Fibroblast of skin of left quadriceps (primary cell): ENCODE measurements around the gene C2orf78.
"Not testable (repeated sequence)": the region's sequence is repeated elsewhere in the genome, so short reads cannot be mapped to it uniquely, and the experiment has no call there.

ENCODE experiments used
- DNase-seq, 2 experiments: peaks; one replicate each; pipeline ENCODE4 v3.0.0-alpha.2; 2013; ENCODE audit warnings: low read depth in 2 of 2

The C2orf78 gene, protein sequence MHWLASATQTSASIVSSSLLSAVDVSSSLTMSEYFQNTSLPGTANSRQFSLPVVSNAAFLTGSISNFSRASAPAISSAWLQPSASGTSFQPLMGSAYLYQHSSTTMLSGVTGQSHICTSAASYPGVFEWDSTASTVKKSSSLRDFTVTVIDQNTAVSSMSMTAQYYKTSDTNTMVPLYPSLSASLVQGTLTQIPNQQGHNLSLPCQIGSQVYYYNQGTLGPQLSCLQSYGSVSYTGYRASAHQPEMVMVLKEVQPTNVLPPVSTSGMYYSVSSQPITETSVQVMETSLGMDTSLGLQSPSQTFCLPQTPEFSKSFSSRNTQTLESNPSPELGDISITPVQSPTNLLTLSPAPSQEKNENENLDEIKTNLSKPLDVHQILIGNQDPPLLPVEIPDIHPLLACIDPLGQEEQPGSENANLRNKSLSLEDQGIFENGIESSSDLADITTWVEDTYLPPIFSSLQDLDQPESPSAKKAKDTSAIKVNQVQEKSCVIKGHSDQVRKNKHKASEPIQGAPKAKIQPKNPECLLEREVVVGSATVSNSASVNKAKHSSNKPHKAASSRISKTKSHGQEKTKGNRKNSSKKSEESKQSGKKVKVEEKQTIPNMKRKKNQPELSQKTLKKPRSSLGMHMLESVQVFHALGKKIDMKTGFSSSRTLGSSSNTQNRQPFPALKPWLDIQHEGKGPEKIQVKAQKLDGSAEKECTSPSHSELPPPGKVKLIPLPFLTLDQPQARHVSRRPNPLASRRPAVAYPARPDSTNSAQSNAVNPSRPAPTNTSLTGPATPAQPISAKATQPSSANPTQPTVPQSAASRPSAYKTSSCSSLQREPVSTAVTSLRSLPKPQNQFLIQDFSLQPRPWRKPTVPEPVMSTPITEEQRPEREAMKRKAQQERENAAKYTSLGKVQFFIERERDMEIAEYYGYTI

DNA sequence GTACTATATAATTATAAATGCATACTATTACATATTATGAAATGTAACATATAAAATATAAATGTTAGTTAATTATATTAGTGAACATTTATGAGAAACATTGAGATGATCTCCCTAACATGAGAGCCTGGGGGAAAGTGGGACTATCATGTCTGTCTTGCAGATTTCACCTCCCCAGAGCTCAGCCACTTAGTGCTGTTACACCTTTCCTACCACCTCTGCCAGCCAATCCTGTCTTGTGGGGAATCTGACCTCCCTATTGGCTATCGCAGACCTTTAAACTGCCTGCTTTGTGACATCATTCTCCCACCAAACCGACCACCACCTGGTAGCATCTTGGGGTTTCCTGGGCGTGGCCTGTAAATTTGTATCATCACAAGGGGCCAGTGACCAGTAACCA is at the start of gene C2orf78:
TSS of gene C2orf78 (plus strand) at position 301 of the 400 bp plus-strand sequence. CDS start 127 bp downstream, outside the sequence.
- DNase-seq: not testable (repeated sequence)

DNA sequence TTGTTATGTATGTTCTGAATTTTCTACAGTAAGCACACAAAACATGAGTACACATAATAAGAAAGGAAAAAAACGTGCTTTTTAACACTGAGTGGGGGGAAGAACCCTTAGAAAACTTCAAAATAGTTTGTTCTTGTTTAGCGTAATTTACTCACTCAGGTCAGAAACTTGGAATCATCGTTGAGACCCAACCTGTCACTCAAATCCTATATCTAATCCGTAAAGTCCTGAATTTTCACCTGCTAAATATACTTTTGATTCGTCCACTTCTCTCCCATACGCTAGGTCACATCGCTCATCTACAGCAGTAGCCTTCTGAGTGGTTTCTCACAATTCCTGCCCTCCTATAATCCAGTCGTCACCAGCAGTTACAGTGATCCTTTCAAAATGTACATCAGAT is 47.6 kb upstream of the C2orf78 start:
- DNase-seq: no peak

DNA sequence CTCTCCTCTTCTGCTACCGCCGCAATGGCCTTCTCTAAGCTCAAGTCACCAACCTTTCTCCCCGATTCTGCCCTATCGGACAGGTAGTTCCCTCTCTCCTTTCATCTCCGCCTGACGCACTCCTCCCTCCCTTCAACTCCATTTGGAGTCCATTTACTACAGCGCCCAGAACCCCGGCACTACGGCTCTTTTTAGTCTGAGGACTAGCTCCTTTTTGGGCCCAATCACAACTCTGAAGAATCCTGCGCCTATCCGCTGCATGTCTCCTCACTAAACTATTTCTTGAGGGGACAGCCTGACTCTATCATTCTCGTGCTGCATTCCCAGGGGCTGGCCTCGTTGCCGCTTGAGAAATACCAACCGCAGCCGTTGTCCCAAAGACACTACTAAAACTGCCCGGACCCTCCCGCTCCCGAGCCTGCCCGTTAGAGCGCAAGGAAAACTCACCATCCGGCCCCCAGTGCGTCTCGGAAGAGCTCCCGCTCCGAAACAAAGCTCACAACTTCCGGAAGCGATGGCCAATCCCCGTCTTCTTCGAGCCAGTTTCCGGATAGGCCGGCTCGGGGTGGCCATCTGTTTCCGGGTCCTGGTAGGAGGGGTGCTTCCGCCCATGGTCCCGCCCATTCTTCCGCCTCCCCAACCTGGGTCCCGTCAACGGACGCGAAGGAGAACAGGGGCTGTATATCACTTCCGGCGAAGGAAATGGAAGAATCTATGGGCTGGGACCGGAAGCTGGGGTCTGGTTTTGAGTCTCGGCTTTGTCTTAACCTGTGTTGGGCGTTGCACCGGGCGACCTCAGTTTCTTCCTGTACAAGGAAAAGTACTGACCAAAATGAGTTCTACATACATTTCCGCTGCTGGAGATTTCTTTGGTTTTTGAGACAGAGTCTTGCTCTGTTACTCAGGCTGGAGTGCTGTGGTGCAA is 46.9 kb upstream of the C2orf78 start, which contains the start of gene TPRKB:
TSS of gene TPRKB (minus strand) at position 491 of the 925 bp plus-strand sequence. CDS start 2,776 bp downstream, outside the sequence.
- DNase-seq: peak; percentile 95

DNA sequence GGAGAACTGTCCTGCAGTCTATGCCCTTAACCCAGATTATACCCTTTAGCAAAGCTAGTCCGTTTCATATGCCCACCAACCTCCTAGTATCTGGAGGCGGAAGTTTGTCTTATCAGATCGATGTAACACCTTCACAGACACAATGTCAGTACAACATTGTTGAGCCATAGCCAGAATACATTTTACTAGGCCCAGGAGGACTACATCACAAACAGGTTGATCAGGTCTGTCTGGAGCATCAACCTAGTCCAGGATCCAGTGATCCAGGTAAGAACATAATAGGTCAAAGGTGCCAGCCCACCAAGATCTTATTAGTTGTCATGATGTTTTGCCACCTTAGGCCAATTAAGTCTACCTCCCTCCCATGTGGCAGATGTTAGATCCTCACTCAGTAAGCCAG is 44.9 kb upstream of the C2orf78 start:
- no peak for DNase-seq

DNA sequence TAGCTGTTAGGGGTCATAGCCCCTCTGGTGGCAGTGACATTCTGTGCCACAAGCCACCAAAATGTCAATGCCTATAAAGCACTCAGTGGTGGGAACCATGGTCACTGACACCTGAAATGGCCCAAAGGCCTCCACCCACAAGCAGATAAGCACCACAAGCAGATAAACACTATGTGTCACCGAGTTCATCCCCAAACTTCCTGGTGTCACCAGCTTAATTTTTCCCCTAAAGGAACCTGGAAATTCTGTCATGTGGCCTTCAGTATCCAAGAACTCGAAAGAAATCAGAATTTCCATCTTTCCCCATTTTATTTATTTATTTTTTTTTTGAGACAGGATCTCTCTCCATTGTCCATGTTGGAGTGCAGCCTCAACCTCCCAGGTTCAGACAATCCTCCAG is 43.2 kb upstream of the C2orf78 start:
- no peak for DNase-seq

DNA sequence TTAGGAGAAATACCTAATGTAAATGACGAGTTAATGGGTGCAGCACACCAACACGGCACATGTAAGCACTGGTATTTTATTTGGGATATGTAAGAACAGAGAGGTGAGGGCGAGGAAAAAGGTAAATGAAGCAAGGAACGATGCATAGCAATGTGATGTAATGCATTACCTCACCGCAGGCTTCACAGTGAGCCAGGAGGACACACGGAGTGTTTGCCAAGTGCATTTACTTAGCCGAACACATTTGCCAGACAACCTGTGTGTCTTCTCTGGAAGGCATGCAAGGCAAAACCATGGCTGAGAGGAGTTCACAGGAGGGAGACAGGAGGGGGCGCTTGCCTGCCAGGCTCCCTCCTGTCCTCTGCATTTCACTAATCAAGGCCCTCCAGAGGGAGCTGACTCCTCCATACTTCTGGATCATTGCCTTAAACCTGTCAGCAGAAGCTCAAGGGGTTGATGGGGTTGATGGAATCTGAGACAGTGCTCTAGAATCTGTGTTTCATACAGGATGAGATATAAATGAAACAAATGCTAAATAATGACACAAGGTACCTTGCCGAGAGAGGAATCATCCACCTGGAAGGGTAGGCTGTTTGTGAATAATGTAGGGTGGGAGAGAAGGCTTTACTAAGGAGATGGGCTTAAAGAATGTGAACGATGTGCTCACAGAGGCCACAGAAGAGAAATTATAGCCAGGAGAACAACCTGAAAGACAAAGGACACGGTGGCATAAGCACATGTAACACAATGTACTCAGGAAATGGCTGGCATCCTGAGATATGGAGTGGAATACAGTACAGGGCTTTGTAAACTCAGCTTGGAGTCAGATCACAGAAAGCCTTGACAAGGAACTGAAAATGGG is 37.7 kb upstream of the C2orf78 start:
- DNase-seq: no peak

DNA sequence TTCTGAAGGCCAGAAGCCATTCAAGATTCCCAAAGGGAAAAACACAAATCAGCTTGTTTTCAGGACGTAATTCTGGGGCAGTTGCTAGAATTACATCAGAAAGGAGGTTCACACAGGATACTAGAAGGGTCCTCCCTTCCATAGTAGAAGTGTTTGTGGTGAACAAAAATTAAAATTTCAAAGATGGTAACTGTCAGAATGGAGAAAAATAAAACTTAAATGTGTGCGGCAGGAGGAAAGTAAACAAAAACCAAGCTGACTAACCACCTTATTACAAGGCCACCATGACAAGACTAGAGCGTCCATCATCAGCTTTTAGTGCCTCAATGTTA is 37.1 kb upstream of the C2orf78 start:
- DNase-seq: no peak

DNA sequence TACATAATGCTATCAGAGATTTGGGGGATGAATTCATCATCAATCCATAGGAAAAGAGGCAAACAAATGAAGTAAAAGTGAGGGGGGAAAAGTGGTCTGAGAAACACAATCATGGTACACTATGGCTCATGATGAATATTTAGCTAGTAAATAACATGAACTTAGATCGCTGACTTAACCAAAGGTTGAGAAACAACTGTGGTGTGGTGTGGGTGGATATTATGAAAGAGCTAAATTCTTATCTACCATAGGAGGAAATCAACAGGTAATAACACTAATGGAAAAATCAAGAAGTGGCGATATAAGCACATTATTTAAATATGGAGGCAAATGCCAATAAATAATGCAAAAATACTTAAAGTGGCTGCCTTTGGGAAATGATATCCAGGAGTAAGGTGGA is 34.7 kb upstream of the C2orf78 start:
- no peak for DNase-seq

DNA sequence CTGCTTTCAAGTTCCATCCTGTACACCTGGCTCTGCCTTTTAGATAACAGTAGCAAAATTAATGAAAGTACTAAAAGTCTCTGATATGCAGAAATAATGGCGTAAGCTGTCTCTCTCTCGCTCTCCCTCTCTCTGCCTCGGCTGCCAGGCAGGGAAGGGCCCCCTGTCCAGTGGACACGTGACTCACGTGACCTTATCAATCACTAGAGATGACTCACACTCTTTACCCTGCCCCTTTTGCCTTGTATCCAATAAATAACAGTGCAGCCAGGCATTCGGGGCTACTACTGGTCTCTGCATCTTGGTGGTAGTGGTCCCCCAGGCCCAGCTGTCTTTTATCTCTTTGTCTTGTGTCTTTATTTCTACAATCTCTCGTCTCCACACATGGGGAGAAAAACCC is 29.7 kb upstream of the C2orf78 start:
- DNase-seq: not testable (repeated sequence)

DNA sequence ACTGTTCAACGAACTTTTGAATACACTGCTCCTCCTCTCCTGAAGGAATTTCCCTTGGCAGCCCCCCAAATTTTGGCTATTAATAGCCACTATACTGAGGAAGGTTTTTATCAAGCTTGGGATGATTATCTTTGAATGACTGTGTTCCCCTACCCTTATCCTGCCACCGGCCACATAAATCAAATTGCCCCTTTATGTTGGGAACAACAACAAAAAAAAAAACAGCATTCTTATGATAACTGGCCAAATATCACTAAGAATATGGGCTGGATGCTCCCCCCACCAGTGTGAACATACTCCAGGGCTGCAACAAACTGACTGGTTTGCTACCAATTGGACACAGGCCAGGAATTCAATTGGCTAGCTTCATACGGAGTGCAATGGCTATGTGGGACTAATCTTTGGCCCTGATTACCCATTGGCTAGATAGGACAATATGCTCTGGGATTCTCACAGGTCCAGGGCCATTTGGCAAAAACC is 24.7 kb upstream of the C2orf78 start:
- DNase-seq: no peak

DNA sequence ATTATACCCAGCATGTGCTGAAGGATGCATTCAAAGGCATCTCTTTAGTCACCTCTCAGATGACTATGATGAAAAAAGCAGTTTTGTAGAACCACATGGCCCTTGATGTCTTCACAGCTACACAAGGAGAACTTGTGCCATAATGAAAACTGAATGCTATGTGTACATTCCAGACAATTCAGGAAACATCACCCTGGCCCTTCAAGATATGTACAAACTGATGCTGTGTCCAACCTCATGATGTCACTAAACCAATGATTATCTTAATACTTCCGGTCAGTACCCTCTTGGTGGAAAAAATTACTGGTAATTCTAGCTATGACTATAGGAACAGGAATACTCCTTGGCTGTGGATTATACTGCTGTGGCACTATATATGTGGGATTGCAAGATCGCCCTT is 24.1 kb upstream of the C2orf78 start:
- no peak for DNase-seq

DNA sequence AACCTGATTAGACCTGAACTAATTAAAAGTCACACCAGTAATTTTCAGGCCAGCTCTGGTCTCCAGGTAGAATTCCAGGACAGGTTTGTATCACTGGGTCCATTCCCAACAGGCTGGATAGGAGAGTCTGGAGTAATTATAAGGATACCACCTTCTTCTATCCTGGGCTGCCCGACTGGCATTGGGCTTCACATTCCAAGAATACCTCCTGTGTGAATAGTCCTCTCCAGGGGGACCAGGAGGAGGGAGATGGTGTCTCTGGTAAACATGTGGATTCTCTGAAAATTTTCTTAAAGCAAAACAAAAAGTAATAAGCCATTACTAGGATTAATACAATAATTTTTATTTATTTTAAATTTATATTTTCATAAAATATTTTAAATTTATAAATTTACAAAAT is 21.4 kb upstream of the C2orf78 start:
- no peak for DNase-seq

DNA sequence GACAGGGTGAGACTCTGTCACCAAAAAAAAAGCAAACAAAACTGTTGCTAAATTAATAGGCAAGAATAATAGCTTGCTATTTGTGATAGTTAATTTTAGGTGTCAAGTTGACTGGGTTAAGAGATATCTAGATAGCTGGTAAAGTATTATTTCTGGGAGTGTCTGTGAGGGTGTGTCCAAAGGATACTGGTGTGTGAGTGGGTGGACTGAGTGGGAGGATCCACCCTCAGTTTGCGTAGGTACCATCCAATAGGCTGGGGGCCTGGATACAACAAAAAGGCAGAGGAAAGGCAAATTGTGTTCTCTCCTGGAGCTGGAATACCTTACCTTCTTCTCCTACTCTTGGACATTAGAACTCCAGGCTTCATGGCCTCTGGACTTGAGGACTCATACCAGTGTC is 19.0 kb upstream of the C2orf78 start:
- no peak for DNase-seq

DNA sequence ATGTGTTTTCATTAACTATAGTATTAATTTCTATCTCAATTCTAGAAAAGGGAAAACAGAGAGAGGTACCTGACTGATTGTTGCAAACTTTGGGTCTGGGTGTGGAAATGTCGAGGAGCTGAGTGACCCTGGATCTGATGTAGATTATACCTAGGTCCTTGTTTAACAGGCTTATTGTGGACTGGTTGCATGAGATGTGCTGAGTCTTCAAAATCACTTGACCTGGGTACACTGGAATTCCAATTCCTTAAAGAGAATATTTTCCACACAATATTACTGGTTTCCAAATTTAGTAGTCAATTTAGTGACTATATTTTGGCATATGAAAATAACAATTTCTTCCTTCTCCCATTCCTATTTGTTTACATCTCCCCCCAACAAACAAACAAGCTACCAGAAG is 17.6 kb upstream of the C2orf78 start:
- DNase-seq: no peak

DNA sequence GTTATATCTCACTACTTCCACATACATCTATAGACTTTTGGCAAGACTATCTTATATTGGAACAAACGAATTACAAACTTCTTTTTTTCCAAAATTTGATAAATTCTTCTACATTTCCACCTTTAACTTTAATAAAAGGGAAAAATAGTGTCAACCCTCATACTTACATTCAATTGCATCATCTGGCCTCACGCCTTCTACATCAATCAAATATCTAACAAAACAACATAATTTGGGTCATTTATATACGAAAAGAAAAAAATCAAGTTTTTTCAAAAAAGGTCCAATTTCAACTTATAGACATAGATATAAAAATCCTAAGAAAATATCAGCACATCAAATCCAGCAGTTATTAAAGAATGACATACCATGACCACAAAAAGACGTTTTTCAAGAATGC is 17.0 kb upstream of the C2orf78 start:
- DNase-seq: no peak

DNA sequence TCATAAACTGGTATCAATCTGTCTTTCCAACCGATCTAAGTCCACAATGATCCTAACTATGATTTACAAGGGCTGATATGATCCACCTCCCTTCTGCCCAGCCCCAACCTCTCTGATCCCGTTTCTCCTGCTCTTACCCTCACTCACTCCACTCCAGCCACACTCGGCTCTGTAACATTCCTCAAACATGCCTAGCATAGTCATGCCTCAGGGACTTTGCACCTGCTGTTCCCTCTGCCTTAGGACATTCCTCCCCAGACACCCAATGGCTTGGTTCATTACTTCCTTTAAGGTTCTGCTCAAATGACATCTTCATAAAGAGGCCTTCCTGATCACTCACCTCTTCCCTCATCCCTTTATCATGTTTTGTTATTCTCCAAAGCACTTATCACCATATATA is 13.3 kb upstream of the C2orf78 start:
- DNase-seq: no peak

DNA sequence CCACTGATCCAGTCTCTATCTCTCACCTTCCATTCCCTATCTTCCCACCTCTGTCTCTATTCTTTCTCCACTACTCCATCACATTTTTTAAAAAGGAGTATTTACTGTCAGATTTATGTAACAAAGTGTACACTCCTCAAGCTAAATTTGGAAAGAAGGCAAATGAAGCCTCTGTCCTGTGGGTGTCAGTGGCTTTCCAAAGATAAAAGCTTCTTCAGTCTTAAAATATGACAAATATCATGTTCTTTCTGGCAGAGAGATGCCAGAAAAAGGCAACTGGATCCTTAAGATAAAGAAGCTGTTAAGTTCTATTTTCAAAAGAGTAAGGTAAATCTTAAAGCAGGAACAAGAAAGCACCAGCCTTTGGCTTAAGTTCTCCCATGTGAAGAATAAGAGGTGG is 11.2 kb upstream of the C2orf78 start:
- no peak for DNase-seq

DNA sequence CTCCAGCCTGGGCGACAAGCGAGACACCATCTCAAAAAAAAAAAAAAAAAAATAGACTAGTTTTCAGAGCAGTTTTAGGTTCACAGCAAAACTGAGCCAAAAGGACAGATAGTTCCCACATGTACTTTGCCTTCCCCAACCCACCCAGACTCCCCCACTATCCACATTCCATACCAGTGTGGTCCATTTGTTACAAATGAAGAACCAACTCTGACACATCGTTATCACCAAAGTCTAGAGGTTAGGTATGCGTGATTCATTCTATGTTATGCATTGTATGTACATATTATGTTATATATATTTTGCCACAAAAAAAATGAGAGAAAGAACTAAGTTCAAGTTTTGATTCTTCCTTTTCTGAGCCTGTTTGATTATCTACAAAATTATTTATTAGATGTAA is 7.6 kb upstream of the C2orf78 start:
- no peak for DNase-seq

DNA sequence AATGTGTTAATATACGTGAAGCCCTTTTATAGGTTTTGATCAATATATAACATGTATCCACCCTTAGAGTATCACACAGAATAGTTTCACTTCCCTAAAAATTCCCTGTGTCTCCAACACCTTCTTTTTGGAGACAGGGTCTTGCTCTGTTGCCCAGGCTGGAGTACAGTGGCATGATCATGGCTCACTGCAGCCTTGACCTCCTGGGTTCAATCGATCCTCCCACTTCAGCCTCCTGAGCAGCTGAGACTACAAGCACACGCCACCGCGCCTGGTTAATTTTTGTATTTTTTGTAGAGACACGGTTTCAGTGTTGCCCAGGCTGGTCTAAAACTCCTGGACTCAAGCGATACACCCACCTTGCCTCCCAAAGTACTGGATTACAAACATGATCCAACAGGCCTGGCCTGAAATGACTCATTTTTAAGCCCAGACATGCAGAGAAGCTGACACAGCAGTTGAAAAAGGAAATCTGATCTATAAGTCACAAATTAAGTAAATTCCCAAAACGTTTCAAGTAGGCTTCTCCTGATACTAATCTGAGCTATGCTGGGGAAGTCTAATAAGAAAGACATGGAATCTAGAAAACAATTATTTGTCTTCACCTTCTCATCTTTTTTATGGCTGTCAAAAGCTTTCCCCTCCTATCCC is 7.0 kb upstream of the C2orf78 start:
- DNase-seq: no peak

DNA sequence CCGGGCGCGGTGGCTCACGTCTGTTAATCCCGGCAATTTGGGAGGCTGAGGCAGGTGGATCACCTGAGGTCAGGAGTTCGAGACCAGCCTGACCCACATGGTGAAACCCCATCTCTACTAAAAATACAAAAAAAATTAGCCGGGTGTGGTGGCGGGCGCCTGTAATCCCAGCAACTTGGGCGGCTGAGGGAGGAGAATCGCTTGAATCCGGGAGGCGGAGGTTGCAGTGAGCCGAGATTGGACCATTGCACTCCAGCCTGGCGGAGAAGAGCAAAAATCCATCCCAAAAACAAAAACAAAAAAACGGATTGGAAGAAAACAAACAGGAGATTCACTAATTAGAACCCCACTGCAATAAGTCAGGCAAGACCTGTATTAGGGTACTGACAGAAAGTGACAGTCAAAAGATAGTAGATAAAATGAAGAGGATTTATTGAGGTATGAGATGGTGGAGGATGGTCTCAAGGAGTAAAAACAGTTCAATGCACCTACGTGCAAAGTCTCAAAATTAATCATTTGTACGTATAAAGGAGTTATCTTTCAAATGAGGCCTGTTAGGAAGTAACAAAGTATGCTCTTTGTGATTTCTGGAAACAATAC is 5.0 kb upstream of the C2orf78 start:
- DNase-seq: not testable (repeated sequence)
